Prostate gland (tissue), 2 donors: Measurements from ENCODE around the gene ANKIB1. TPM values are rescaled to one million over a fixed set of nuclear protein-coding genes. Genes with fewer than 3 reads are reported as not detected.

Source experiments
- DNase-seq: peaks from one replicate; pipeline ENCODE4 v3.0.0-alpha.2; 2019; ENCODE audit warnings: low spot score
- H3K27ac ChIP-seq, 2 donors: fragments of 200-600 bp; sonication (generic); 2 replicates each; pipeline ENCODE4 v1.5.1; 2017 to 2019
- H3K27me3 ChIP-seq: fragments of 200-600 bp; sonication (generic); replicated peaks from 2 replicates; pipeline ENCODE4 v1.5.1; 2019; ENCODE audit not compliant: insufficient read depth
- H3K36me3 ChIP-seq, 2 donors: fragments of 200-600 bp; sonication (generic); 1 replicate in 1 of 2; 2 replicates in 1 of 2; pipeline versions ENCODE4 v1.5.1 to v1.8.1; 2017 to 2019
- H3K4me1 ChIP-seq: fragments of 200-600 bp; sonication (generic); replicated peaks from 2 replicates; pipeline ENCODE4 v1.5.1; 2019
- H3K4me3 ChIP-seq, 2 donors: fragments of 200-600 bp; sonication (generic); 2 replicates each; pipeline ENCODE4 v1.5.1; 2017 to 2019
- H3K9me3 ChIP-seq: fragments of 200-600 bp; sonication (generic); 2 replicates; pipeline ENCODE4 v1.5.1; 2017
- CTCF ChIP-seq, 4 experiments: fragments of 200-600 bp in 2 of 4; fragments of 450-650 bp in 2 of 4; sonication (generic) in 2 of 4; IDR thresholded peaks; 1 replicate in 3 of 4; 2 replicates in 1 of 4; pipeline ENCODE4 v1.5.1; 2016 to 2019; ENCODE audit warnings: antibody characterized with exemption in 4 of 4, mild to moderate bottlenecking in 2 of 4, moderate library complexity in 2 of 4
- POLR2A ChIP-seq: fragments of 450-650 bp; IDR thresholded peaks from one replicate; pipeline ENCODE4 v1.6.1; 2016; ENCODE audit warnings: antibody characterized with exemption, mild to moderate bottlenecking
- POLR2AphosphoS5 ChIP-seq: sonication (generic); formaldehyde crosslinking; IDR thresholded peaks from one replicate; pipeline ENCODE4 v1.6.1; 2017; ENCODE audit warnings: antibody characterized with exemption
- WGBS: methylation state at CpG from one replicate; pipeline ENCODE4 v1.1.5; 2018; 5-methylcytosine and 5-hydroxymethylcytosine counted together
- intact Hi-C: fragments of 100-400 bp; cut with DNase I; formaldehyde crosslinking; loops from one replicate; pipeline ENCODE4 v1.14.2; 2022
- total RNA-seq, 2 donors: library from RNA; depleted of rRNA; stranded (reverse); fragments of >200 nt; gene quantifications; one replicate each; pipeline ENCODE4 v1.1.0, GENCODE V29; 2016

ANKIB1 gene
- total RNA-seq, 2 donors from 2014 or later = 20.1 to 47.9 TPM

GRCh38 chr7:92242972-92243371, 2.8 kb upstream of the ANKIB1 start:
- DNase-seq = no peak
- H3K36me3 ChIP-seq = no peaks in the 10 kb centered on the region
- WGBS = over 99% methylated on average over 6 of the region's 6 CpGs
- H3K27ac ChIP-seq = no peak overlapping the region
- H3K27me3 ChIP-seq = no peaks in the 10 kb centered on the region
- H3K9me3 ChIP-seq = no peaks in the 10 kb centered on the region
- intact Hi-C loops = no loop called here
- H3K4me3 ChIP-seq = no peak overlapping the region
- no peak for TF ChIP-seq POLR2A
- no peak for TF ChIP-seq CTCF (IDR thresholded peaks at IDR 0.05)
- no peak for TF ChIP-seq POLR2AphosphoS5
- no peaks in the 10 kb centered on the region for H3K4me1 ChIP-seq

- DNase-seq = no peak
- TF ChIP-seq POLR2A (no peak), POLR2AphosphoS5 (no peak), CTCF (IDR thresholded peaks at IDR 0.05) (no peak)
- H3K36me3 ChIP-seq = no peaks in the 10 kb centered on the region
- intact Hi-C loops = loop anchor here (5.0 kb wide), 1 partner anchor 197 kb away; no protein-coding TSS in a partner anchor
- H3K9me3 ChIP-seq = no peaks in the 10 kb centered on the region
- H3K4me1 ChIP-seq = no peaks in the 10 kb centered on the region
- H3K27ac ChIP-seq = peak overlapping the region; percentile 85 to 92
- peak overlapping the region; percentile 90 for H3K4me3 ChIP-seq
- under 1% methylated on average over 11 of the region's 11 CpGs for WGBS
- no peaks in the 10 kb centered on the region for H3K27me3 ChIP-seq
These were observed 827 bp upstream of the ANKIB1 start for GRCh38 chr7:92244808-92245486.

- H3K36me3 ChIP-seq = no peaks in the 10 kb centered on the region
- intact Hi-C loops = loop anchor here (5.0 kb wide), 1 partner anchor 196 kb away; no protein-coding TSS in a partner anchor
- peak; percentile 16 for DNase-seq
- TF ChIP-seq POLR2A = no peak
- no peak for TF ChIP-seq CTCF (IDR thresholded peaks at IDR 0.05)
- TF ChIP-seq POLR2AphosphoS5 = no peak
- no peaks in the 10 kb centered on the region for H3K27me3 ChIP-seq
- peak overlapping the region; percentile 85 to 92 for H3K27ac ChIP-seq
- no peaks in the 10 kb centered on the region for H3K9me3 ChIP-seq
- WGBS = under 1% methylated on average over 30 of the region's 35 CpGs
- no peaks in the 10 kb centered on the region for H3K4me1 ChIP-seq
- peak overlapping the region; percentile 90 for H3K4me3 ChIP-seq
These were observed 757 bp downstream of the ANKIB1 start for GRCh38 chr7:92246360-92247101.

- Histone ChIP-seq H3K4me1 (no peaks in the 10 kb centered on the region), H3K9me3 (no peaks in the 10 kb centered on the region), H3K4me3 (no peak overlapping the region), H3K36me3 (no peaks in the 10 kb centered on the region), H3K27me3 (no peaks in the 10 kb centered on the region), H3K27ac (no peak overlapping the region)
- intact Hi-C loops = no loop called here
- no peak for DNase-seq
- TF ChIP-seq CTCF (IDR thresholded peaks at IDR 0.05) = no peak
- TF ChIP-seq POLR2A = no peak
- no peak for TF ChIP-seq POLR2AphosphoS5
These were observed 4.8 kb downstream of the ANKIB1 start for GRCh38 chr7:92250603-92251002.

GRCh38 chr7:92251181-92251580, 5.4 kb downstream of the ANKIB1 start:
- 94% methylated on average over 1 of the region's 1 CpG for WGBS
- H3K4me1 ChIP-seq = no peaks in the 10 kb centered on the region
- no peaks in the 10 kb centered on the region for H3K36me3 ChIP-seq
- intact Hi-C loops = no loop called here
- no peaks in the 10 kb centered on the region for H3K9me3 ChIP-seq
- H3K27ac ChIP-seq = no peak overlapping the region
- TF ChIP-seq POLR2A (no peak), CTCF (IDR thresholded peaks at IDR 0.05) (no peak), POLR2AphosphoS5 (no peak)
- H3K27me3 ChIP-seq = no peaks in the 10 kb centered on the region
- no peak for DNase-seq
- H3K4me3 ChIP-seq = no peak overlapping the region
